Fibroblast of lung (primary cell): Measurements from ENCODE around the gene HERPUD1.

Source experiments
- EZH2 ChIP-seq: IDR thresholded peaks from 2 replicates; pipeline ENCODE4 v1.5.1; 2012; ENCODE audit warnings: low read length, control low read depth, mild to moderate bottlenecking; ENCODE audit errors: missing control alignments
- TF ChIP-seq, protein P1 (sequence below), 2 donors: IDR thresholded peaks in 1 of 2; conservative IDR thresholded peaks in 1 of 2; 1 replicate in 1 of 2; 2 replicates in 1 of 2; pipeline ENCODE4 v1.5.1; 2011 to 2012; ENCODE audit warnings: low read length in 2 of 2, control low read depth in 1 of 2, inconsistent platforms in 1 of 2, low read depth in 1 of 2, mild to moderate bottlenecking in 1 of 2

- TF ChIP-seq, protein P1, sequence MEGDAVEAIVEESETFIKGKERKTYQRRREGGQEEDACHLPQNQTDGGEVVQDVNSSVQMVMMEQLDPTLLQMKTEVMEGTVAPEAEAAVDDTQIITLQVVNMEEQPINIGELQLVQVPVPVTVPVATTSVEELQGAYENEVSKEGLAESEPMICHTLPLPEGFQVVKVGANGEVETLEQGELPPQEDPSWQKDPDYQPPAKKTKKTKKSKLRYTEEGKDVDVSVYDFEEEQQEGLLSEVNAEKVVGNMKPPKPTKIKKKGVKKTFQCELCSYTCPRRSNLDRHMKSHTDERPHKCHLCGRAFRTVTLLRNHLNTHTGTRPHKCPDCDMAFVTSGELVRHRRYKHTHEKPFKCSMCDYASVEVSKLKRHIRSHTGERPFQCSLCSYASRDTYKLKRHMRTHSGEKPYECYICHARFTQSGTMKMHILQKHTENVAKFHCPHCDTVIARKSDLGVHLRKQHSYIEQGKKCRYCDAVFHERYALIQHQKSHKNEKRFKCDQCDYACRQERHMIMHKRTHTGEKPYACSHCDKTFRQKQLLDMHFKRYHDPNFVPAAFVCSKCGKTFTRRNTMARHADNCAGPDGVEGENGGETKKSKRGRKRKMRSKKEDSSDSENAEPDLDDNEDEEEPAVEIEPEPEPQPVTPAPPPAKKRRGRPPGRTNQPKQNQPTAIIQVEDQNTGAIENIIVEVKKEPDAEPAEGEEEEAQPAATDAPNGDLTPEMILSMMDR (conservative IDR thresholded peaks at IDR 0.05 in 1 of 2, IDR thresholded peaks at IDR 0.05 in 1 of 2; ENCODE audit: low read depth in 1 of 2, low read length in 2 of 2) = no peak
- no peak for TF ChIP-seq EZH2
Observed at GRCh38 chr16:56889206-56889605, 42.7 kb upstream of the HERPUD1 start.
